Cortex of kidney (tissue), 1 donor: ENCODE results near the gene STX16.

ENCODE experiments used
- DNase-seq: peaks from one replicate; lab custom pipeline; 2025; lab: John Stamatoyannopoulos, UW

Gene STX16

GRCh38 chr20:58619077-58619863 lies 31.8 kb upstream of the STX16 start:
- DNase-seq, result no peak

GRCh38 chr20:58619864-58620431 lies 31.1 kb upstream of the STX16 start:
- no peak for DNase-seq

GRCh38 chr20:58621906-58622548 lies 29.1 kb upstream of the STX16 start:
- no peak for DNase-seq

DNA sequence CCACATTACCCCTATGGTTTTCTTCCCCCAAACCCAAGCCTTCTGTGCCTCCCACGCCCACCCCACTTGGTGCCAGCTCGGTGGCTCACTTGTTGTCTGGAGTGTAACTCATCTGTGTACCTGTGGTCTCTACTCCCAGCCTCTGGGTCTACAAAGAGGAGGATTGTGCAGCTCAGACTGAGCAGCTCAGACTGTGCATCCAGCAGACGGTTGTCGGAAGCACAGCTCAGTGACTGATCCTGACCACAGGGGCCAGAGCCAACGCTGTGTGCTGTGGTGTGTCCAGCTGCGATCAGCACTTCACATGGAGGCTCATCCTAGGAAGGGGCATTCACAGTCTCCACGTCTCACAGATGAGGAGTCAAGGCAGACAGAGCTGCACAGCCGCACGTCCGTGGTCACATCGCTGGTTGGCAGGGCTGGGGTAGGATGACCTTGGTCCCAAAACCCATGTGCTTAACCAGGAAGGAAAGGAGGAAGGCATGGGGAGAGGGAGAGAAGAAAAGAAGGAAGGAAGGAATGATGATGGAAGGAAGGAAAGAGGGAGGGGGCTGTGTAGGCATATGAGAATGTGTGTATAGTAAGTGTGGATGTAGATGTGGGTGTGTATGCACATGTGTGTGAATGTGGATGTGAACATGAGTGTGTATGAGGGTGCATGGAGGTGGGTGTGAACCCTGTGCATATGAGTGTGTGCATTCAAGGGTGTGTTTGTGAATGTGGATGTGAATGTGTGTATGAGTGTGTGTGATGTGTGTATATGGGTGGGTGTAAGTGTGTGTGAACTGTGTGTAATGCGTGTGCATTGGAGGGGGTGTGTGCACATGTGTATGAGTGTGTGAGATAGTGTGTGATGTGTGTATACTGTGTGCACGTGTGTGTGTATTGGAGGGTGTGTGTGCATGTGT lies 28.2 kb upstream of the STX16 start:
- no peak for DNase-seq

- DNase-seq, result no peak
These were observed 27.3 kb upstream of the STX16 start for GRCh38 chr20:58623579-58624473.

GRCh38 chr20:58624687-58625086 lies 26.4 kb upstream of the STX16 start:
- no peak for DNase-seq

- no peak for DNase-seq
These were observed 25.5 kb upstream of the STX16 start for GRCh38 chr20:58625585-58625984.

DNA sequence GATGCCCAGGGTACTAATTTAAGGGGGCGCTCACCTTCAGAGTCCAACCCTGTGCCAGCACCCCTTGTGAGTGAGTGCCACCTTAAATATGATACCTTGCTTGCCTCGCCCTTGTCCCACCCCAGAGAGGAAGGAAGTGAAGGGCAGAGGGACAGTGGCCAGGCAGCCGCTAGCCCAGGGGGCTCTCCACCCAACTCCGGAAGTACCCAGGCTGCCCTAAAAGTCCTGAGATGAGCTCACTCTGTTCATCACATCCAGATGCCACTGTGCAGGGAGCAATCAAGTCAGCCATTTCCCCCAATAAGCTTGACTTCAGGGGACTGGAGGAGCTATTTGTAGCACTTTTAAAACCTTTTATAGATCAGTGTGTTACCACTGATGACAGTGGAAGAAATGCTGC lies 25.0 kb upstream of the STX16 start:
- no peak for DNase-seq

DNA sequence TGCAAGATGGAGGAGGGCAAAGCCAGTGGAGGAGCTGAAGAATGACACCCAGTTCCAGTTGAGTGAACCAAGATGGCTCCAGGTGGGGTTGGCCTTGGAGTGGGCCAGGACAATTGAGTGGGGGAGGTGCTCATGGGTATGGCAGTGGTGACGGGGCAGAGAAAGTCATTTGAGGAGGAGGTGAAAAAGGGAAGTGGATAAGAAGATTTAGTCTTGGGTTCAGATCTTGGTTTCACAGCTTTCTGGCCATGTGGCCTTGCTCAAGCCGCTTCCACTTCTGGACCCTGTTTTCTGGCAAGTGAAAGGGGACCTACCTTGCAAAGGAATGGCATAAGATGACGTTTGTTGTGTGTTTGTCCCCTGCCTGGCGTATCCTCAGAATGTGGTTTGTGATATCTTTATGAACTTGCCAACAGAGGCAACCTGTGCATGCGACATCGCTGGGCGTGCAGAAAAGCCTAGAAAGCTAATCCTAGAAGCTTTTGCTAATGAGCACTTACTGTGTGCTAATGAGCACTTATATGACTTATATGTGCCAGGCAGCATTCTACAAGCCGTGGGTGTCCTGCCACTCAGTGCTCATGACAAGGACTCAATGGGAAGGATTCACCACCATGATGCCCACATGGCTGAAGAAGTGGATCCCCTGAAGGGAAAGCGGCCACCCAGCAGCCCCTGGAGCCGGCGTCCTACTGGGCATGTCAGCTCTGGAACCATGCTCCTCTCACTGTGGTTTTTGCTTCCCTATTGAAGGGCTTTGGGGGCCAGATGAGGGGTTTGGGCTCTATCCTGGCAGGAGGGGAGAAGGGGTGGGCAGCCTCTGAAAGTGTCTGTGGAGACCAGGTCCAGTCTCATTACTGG lies 23.6 kb upstream of the STX16 start:
- DNase-seq, result no peak

DNA sequence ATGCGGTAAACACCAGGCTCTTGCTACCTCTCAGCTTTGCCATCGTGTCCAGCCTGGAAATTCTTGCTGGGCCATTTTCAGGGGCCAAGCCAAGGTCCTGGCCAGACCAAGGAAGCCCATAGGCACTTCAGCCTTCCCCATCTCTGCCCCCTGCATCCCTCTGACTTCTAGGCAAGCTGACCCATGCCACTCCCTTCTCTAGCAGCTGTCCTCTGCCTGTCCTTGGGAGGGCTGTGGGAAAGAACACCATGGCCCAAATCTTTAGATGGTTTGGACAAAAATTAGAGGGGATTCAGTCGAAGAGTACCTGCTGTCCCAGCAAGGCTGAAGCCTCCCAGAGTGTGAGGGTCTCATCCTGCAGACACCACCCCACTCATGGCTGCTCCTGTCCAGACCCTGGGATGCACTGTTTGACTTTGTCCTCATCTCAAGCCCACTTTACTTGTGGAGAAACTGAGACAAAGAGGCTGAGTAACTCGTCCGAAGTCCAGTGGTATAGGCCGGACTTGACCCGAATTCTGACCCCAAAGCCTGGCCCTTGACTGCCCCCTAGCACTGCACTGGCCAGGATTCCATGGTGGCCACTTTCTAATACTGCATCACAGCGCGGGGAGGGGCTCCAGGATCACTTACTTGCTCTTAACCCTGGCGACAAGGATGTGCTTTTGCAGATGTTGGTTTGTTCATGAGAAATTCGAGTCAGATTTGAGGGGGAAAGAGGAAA lies 22.4 kb upstream of the STX16 start:
- no peak for DNase-seq

- DNase-seq, result no peak
These were observed 21.9 kb upstream of the STX16 start for GRCh38 chr20:58629215-58629580.

DNA sequence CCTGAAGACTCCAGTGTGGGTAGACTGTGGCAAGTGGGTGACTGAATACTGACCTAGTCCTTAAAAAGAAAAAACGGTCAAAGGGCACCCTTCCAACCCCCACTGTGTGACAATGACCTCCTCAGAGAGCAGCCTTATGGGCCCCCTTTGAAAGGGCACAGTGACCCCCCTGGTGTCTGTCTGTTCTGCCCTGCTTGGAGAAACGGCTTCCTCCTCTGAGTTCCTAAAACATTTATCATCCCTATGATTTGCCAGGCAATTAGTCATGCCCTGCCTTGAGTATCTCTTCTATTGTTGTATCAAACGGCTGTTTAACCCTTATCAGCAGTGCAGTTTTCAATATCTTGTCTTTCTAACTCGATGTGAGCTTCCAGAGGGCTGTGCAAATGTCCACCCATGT lies 21.0 kb upstream of the STX16 start:
- DNase-seq, result no peak

GRCh38 chr20:58633161-58634053 lies 17.7 kb upstream of the STX16 start:
- DNase-seq, result no peak

DNA sequence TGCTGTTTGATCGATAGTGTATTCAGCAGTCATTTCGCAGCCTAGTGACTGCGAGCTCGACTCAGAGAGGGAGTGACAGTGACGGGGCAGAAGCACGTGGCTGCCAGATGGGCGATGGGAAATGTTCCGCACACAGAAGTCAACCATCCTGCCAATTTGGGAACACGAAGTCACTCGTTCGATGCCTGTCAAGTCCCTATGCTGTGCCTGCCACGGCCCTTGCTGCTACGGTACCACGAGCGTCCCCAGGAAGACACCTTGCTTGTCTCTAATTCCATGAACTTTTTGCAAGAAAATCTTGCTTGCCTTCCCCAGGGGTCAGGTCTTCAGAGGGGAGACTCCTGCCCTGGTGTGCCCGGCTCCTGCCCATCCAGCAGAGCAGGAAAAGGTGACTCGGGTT lies 17.0 kb upstream of the STX16 start:
- DNase-seq, result no peak

DNA sequence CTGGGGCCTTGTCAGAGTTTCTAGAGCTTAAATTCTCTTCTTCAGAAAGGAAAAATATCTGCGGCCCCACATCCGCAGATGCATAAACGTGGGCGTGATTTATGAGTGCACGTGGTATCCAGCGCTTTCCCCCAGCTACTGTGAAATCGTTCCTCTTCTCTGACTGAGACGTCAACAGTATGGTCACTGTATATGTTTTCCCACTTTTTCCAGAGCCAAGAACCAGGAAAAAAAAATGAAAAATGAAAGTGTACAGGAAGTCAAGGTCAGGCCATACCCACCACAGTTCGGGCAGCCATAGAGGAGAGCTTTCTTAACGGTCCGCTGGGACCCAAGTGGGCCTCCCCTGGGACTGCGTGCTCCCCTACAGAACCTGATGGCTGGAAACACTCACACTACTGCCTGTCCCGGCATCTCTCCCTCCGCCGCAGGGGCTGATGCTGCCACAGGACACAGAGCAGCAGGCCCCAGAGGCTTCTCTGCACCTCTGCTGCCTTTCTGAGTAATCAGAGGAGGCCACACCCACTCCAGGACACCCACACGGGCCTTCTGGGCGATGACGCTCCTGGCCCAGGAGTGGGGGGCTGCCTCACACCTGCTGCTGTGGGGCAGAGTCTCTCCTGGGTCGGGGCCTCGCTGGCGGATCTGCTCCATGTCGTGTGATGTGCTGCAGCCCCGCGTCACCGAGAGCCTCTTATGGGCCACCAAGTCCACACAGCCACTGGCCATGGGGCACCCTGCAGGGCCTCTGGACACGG lies 16.4 kb upstream of the STX16 start:
- DNase-seq, result no peak

DNA sequence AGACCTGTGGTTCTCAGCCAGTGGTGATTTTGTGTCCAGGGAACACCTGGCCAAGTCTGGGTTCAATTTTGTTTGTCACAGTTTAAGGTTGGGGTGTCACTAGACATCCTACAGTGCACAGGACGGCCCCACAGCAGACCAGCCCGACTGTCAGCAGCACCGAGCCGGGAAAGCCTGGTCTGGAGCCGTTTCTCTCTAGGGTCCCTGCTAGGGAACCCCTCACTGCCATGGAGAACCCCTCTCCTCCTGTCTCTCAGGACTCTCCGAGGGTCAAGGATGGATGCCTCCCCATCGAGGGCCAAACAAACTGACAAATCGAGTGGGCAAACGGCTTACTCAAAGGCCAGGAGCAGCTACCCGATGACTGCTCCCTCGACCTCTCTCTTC lies 15.8 kb upstream of the STX16 start:
- DNase-seq, result no peak

- no peak for DNase-seq
These were observed 14.6 kb upstream of the STX16 start for GRCh38 chr20:58636396-58636982.
